Body of pancreas (tissue), 4 donors: ENCODE data around the gene UBAC2. TPM values are rescaled to one million over a fixed set of nuclear protein-coding genes. Genes with fewer than 3 reads are reported as not detected.

ENCODE experiments used
- ATAC-seq: fragments of 150-250 bp; one replicate; pipeline ENCODE4 v1.9.1; 2016
- DNase-seq, 4 donors: peaks; one replicate each; pipeline ENCODE4 v3.0.0-alpha.2; 2019
- H3K27ac ChIP-seq, 4 donors: fragments of 200-600 bp; sonication (generic); 1 replicate in 3 of 4; 2 replicates in 1 of 4; pipeline versions ENCODE4 v1.5.1 to v1.6.1; 2016 to 2019; ENCODE audit warnings: mild to moderate bottlenecking in 1 of 4, mixed read lengths in 1 of 4, moderate library complexity in 1 of 4
- H3K27me3 ChIP-seq, 2 donors: fragments of 200-600 bp; sonication (generic); one replicate each; pipeline ENCODE4 v1.6.0; 2016; ENCODE audit warnings: mild to moderate bottlenecking in 1 of 2
- H3K36me3 ChIP-seq, 2 donors: fragments of 200-600 bp; sonication (generic); replicated peaks in 1 of 2; 2 replicates each; pipeline ENCODE4 v1.5.1; 2016; ENCODE audit warnings: low read depth in 2 of 2; ENCODE audit not compliant: insufficient read depth in 1 of 2
- H3K4me1 ChIP-seq: fragments of 200-600 bp; sonication (generic); one replicate; pipeline ENCODE4 v1.6.0; 2016
- H3K4me3 ChIP-seq, 2 donors: fragments of 200-600 bp; sonication (generic); 1 replicate in 1 of 2; 2 replicates in 1 of 2; pipeline ENCODE4 v1.5.1; 2016 to 2019
- H3K9me3 ChIP-seq, 3 donors: fragments of 200-600 bp; sonication (generic); 1 replicate in 2 of 3; 2 replicates in 1 of 3; pipeline ENCODE4 v1.5.1; 2016
- CTCF ChIP-seq, 7 experiments: fragments of 450-650 bp in 4 of 7; fragments of 200-600 bp in 3 of 7; sonication (generic) in 3 of 7; IDR thresholded peaks; one replicate each; pipeline ENCODE4 v1.5.1; 2016 to 2019; ENCODE audit warnings: antibody characterized with exemption in 7 of 7
- POLR2A ChIP-seq, 3 donors: fragments of 450-650 bp; IDR thresholded peaks; one replicate each; pipeline ENCODE4 v1.6.1; 2016; ENCODE audit warnings: antibody characterized with exemption in 3 of 3, mild to moderate bottlenecking in 2 of 3
- WGBS, 2 donors: methylation state at CpG; one replicate each; pipeline ENCODE4 v1.1.5; 2017; 5-methylcytosine and 5-hydroxymethylcytosine counted together
- intact Hi-C: fragments of 100-400 bp; cut with DNase I; formaldehyde crosslinking; loops from one replicate; pipeline ENCODE4 v1.15.1; 2023
- total RNA-seq, 2 donors: library from RNA; depleted of rRNA; stranded (reverse); fragments of >200 nt; gene quantifications; one replicate each; pipeline ENCODE4 v1.1.0, GENCODE V29; 2016

Gene UBAC2
- total RNA-seq, 2 donors from 2014 or later: 21.4 to 27.2 TPM

- TF ChIP-seq CTCF (IDR thresholded peaks at IDR 0.05): no peak
- no peak for TF ChIP-seq POLR2A (IDR thresholded peaks at IDR 0.05)
- intact Hi-C loops: no loop called here
- Histone ChIP-seq H3K27me3 (no peaks in the 10 kb centered on the region), H3K36me3 (peaks cover 0 to 4% of the 10 kb centered on the region in 2 donors), H3K4me1 (no peaks in the 10 kb centered on the region), H3K4me3 (no peak overlapping the region), H3K27ac (no peak overlapping the region), H3K9me3 (no peaks in the 10 kb centered on the region)
- 93 to 96% methylated on average over 9 of the region's 9 CpGs for WGBS, 2 donors
- ATAC-seq: no peak
- DNase-seq: no peak
These were observed 176.3 kb downstream of the UBAC2 start for GRCh38 chr13:99376924-99377323.

GRCh38 chr13:99377641-99378040 lies 177.0 kb downstream of the UBAC2 start:
- no peaks in the 10 kb centered on the region for H3K9me3 ChIP-seq
- no peaks in the 10 kb centered on the region for H3K4me1 ChIP-seq
- H3K27me3 ChIP-seq: no peaks in the 10 kb centered on the region
- TF ChIP-seq POLR2A (IDR thresholded peaks at IDR 0.05): no peak
- TF ChIP-seq CTCF (IDR thresholded peaks at IDR 0.05): no peak
- no peak for DNase-seq
- H3K36me3 ChIP-seq: peaks cover 0 to 4% of the 10 kb centered on the region in 2 donors
- no peak overlapping the region for H3K27ac ChIP-seq
- WGBS, 2 donors: 96 to 97% methylated on average over 8 of the region's 8 CpGs
- H3K4me3 ChIP-seq: no peak overlapping the region
- intact Hi-C loops: no loop called here
- no peak for ATAC-seq

- no peak for DNase-seq
- no peak overlapping the region for H3K4me3 ChIP-seq
- no peak for ATAC-seq
- H3K36me3 ChIP-seq: peaks cover 0 to 4% of the 10 kb centered on the region in 2 donors
- no peaks in the 10 kb centered on the region for H3K4me1 ChIP-seq
- no peaks in the 10 kb centered on the region for H3K9me3 ChIP-seq
- TF ChIP-seq POLR2A (IDR thresholded peaks at IDR 0.05): no peak
- TF ChIP-seq CTCF (IDR thresholded peaks at IDR 0.05): no peak
- H3K27ac ChIP-seq: no peak overlapping the region
- intact Hi-C loops: no loop called here
- no peaks in the 10 kb centered on the region for H3K27me3 ChIP-seq
- WGBS, 2 donors: 76 to 92% methylated on average over 3 of the region's 3 CpGs
These were observed 178.5 kb downstream of the UBAC2 start for GRCh38 chr13:99378985-99379733.

GRCh38 chr13:99379856-99380801 lies 179.5 kb downstream of the UBAC2 start:
- no peak overlapping the region for H3K4me3 ChIP-seq
- H3K27ac ChIP-seq: no peak overlapping the region
- H3K27me3 ChIP-seq: no peaks in the 10 kb centered on the region
- 89 to 90% methylated on average over 16 of the region's 16 CpGs for whole genome bisulfite sequencing, 2 donors
- DNase-seq (no peak), ATAC-seq (no peak)
- TF ChIP-seq POLR2A (IDR thresholded peaks at IDR 0.05) (no peak), CTCF (IDR thresholded peaks at IDR 0.05) (no peak)
- intact Hi-C loops: no loop called here
- H3K9me3 ChIP-seq: no peaks in the 10 kb centered on the region
- no peaks in the 10 kb centered on the region for H3K4me1 ChIP-seq
- H3K36me3 ChIP-seq: peaks cover 0 to 4% of the 10 kb centered on the region in 2 donors
